Measurements from ENCODE around the gene SORCS2. TPM values are rescaled to one million over a fixed set of nuclear protein-coding genes. Genes with fewer than 3 reads are reported as not detected.

Gene SORCS2
- total RNA-seq, 4 donors from 2014 or later = 0.26 to 17.1 (median 2.9) TPM

GRCh38 chr4:7350396-7350795 lies 158.1 kb downstream of the SORCS2 start:
- intact Hi-C loops (cut with DNase I; ENCODE audit: low total_unique reads) = no loop called here
- TF ChIP-seq CTCF (IDR thresholded peaks at IDR 0.05) (no peak), POLR2A (IDR thresholded peaks at IDR 0.05) (no peak)
- H3K27ac ChIP-seq = no peak overlapping the region
- H3K36me3 ChIP-seq = no peaks in the 10 kb centered on the region
- no peaks in the 10 kb centered on the region for H3K4me1 ChIP-seq
- no peak overlapping the region for H3K4me3 ChIP-seq
- no peak for DNase-seq
- H3K27me3 ChIP-seq = no peaks in the 10 kb centered on the region
- H3K9me3 ChIP-seq = peaks cover 0 to 9% of the 10 kb centered on the region in 2 donors

- H3K9me3 ChIP-seq = peaks cover 0 to 4% of the 10 kb centered on the region in 2 donors
- H3K36me3 ChIP-seq = no peaks in the 10 kb centered on the region
- intact Hi-C loops (cut with DNase I; ENCODE audit: low total_unique reads) = no loop called here
- no peaks in the 10 kb centered on the region for H3K4me1 ChIP-seq
- H3K27me3 ChIP-seq = no peaks in the 10 kb centered on the region
- no peak overlapping the region for H3K27ac ChIP-seq
- no peak for TF ChIP-seq POLR2A (IDR thresholded peaks at IDR 0.05)
- TF ChIP-seq CTCF (IDR thresholded peaks at IDR 0.05) = no peak
- DNase-seq = no peak
- H3K4me3 ChIP-seq = no peak overlapping the region
Measured at GRCh38 chr4:7351014-7351413, 158.7 kb downstream of the SORCS2 start.

- no peak for DNase-seq
- TF ChIP-seq CTCF (IDR thresholded peaks at IDR 0.05) (no peak), POLR2A (IDR thresholded peaks at IDR 0.05) (no peak)
Measured at GRCh38 chr4:7352486-7352885, 160.1 kb downstream of the SORCS2 start.

GRCh38 chr4:7353046-7353790 lies 160.9 kb downstream of the SORCS2 start:
- H3K27me3 ChIP-seq = no peaks in the 10 kb centered on the region
- H3K27ac ChIP-seq = no peak overlapping the region
- no peaks in the 10 kb centered on the region for H3K4me1 ChIP-seq
- H3K9me3 ChIP-seq = no peaks in the 10 kb centered on the region
- TF ChIP-seq POLR2A (IDR thresholded peaks at IDR 0.05) (no peak), CTCF (IDR thresholded peaks at IDR 0.05) (no peak)
- DNase-seq = no peak
- intact Hi-C loops (cut with DNase I; ENCODE audit: low total_unique reads) = no loop called here
- no peak overlapping the region for H3K4me3 ChIP-seq
- no peaks in the 10 kb centered on the region for H3K36me3 ChIP-seq

More at GRCh38 chr4:7352486-7352885, 160.1 kb downstream of the SORCS2 start:
- Histone ChIP-seq H3K27ac (no peak overlapping the region), H3K4me1 (no peaks in the 10 kb centered on the region), H3K4me3 (no peak overlapping the region), H3K27me3 (no peaks in the 10 kb centered on the region), H3K36me3 (no peaks in the 10 kb centered on the region), H3K9me3 (no peaks in the 10 kb centered on the region)
- intact Hi-C loops (cut with DNase I; ENCODE audit: low total_unique reads) = no loop called here

- no peak for DNase-seq
Measured at GRCh38 chr4:7353846-7354610, 161.7 kb downstream of the SORCS2 start.

More at GRCh38 chr4:7353846-7354610, 161.7 kb downstream of the SORCS2 start:
- Histone ChIP-seq H3K27me3 (no peaks in the 10 kb centered on the region), H3K4me1 (no peaks in the 10 kb centered on the region), H3K27ac (no peak overlapping the region), H3K9me3 (no peaks in the 10 kb centered on the region), H3K36me3 (no peaks in the 10 kb centered on the region), H3K4me3 (no peak overlapping the region)
- no peak for TF ChIP-seq POLR2A (IDR thresholded peaks at IDR 0.05)
- no peak for TF ChIP-seq CTCF (IDR thresholded peaks at IDR 0.05)
- intact Hi-C loops (cut with DNase I; ENCODE audit: low total_unique reads) = no loop called here

All from uterus (tissue), 4 donors.